ENCODE measurements around the gene CDK5. TPM values are rescaled to one million over a fixed set of nuclear protein-coding genes. Genes with fewer than 3 reads are reported as not detected.
"Not testable (repeated sequence)": the region's sequence is repeated elsewhere in the genome, so short reads cannot be mapped to it uniquely, and the experiment has no call there.

CDK5 gene
- polyA plus RNA-seq, 1 experiment, result 23.8 TPM

GRCh38 chr7:151043959-151044358 is 13.7 kb downstream of the CDK5 start:
- ChIA-PET POLR2A (interaction anchor here (0.7 kb wide), 1 partner anchor 13 kb away, joined by 3 read pairs; no protein-coding TSS in a partner anchor), CTCF (no interaction called here)
- no peak overlapping the region for H3K27ac ChIP-seq (ENCODE audit: low read depth, low read length)
- no peak overlapping the region for H3K4me3 ChIP-seq (ENCODE audit: low read depth, low read length)
- no peak for DNase-seq (ENCODE audit: low read depth, low spot score)
- no peaks in the 10 kb centered on the region; the same call in 1 of the 2 replicates for H3K9me3 ChIP-seq (ENCODE audit: control insufficient read depth, insufficient read depth, low read length)
- H3K27me3 ChIP-seq (ENCODE audit: control insufficient read depth, insufficient read depth, low read length), result no peaks in the 10 kb centered on the region
- TF ChIP-seq CTCF (IDR thresholded peaks at IDR 0.05; ENCODE audit: low read depth, low read length), result no peak

- POLR2A ChIA-PET; CTCF ChIA-PET; DNase-seq (ENCODE audit: low read depth, low spot score): not testable (repeated sequence)
Observed at GRCh38 chr7:151043449-151043848, 14.2 kb downstream of the CDK5 start.

GRCh38 chr7:151040616-151041375 is 16.9 kb downstream of the CDK5 start:
- no peak for DNase-seq (ENCODE audit: low read depth, low spot score)
- Histone ChIP-seq H3K4me3 (ENCODE audit: low read depth, low read length) (no peak overlapping the region), H3K27ac (ENCODE audit: low read depth, low read length) (no peak overlapping the region), H3K9me3 (ENCODE audit: control insufficient read depth, insufficient read depth, low read length) (no peaks in the 10 kb centered on the region; the same call in 1 of the 2 replicates), H3K27me3 (ENCODE audit: control insufficient read depth, insufficient read depth, low read length) (no peaks in the 10 kb centered on the region)
- ChIA-PET CTCF (no interaction called here), POLR2A (no interaction called here)
- no peak for TF ChIP-seq CTCF (IDR thresholded peaks at IDR 0.05; ENCODE audit: low read depth, low read length)

More at GRCh38 chr7:151043449-151043848, 14.2 kb downstream of the CDK5 start:
- not testable (repeated sequence) for H3K27ac ChIP-seq (ENCODE audit: low read depth, low read length); H3K9me3 ChIP-seq (ENCODE audit: control insufficient read depth, insufficient read depth, low read length); H3K4me3 ChIP-seq (ENCODE audit: low read depth, low read length); H3K27me3 ChIP-seq (ENCODE audit: control insufficient read depth, insufficient read depth, low read length)

GRCh38 chr7:151039850-151040548 is 17.7 kb downstream of the CDK5 start:
- POLR2A ChIA-PET, result interaction anchor here (1.2 kb wide), 1 partner anchor 12 kb away, joined by 6 read pairs; the partner anchor contains the start of gene ABCB8
- DNase-seq (ENCODE audit: low read depth, low spot score), result no peak

More at GRCh38 chr7:151039850-151040548, 17.7 kb downstream of the CDK5 start:
- Histone ChIP-seq H3K4me3 (ENCODE audit: low read depth, low read length) (no peak overlapping the region), H3K27me3 (ENCODE audit: control insufficient read depth, insufficient read depth, low read length) (no peaks in the 10 kb centered on the region), H3K27ac (ENCODE audit: low read depth, low read length) (no peak overlapping the region), H3K9me3 (ENCODE audit: control insufficient read depth, insufficient read depth, low read length) (no peaks in the 10 kb centered on the region; the same call in 1 of the 2 replicates)
- CTCF ChIA-PET, result no interaction called here
- no peak for TF ChIP-seq CTCF (IDR thresholded peaks at IDR 0.05; ENCODE audit: low read depth, low read length)

Data from AG04450 (cell line).